ENCODE measurements around the gene SLC41A1.

- no peak for TF ChIP-seq SIN3A (IDR thresholded peaks at IDR 0.05; ENCODE audit: borderline replicate concordance, low read depth, low read length)
- TF ChIP-seq RFX5 (IDR thresholded peaks at IDR 0.05; ENCODE audit: low read length) = no peak
- TF ChIP-seq, protein P1, sequence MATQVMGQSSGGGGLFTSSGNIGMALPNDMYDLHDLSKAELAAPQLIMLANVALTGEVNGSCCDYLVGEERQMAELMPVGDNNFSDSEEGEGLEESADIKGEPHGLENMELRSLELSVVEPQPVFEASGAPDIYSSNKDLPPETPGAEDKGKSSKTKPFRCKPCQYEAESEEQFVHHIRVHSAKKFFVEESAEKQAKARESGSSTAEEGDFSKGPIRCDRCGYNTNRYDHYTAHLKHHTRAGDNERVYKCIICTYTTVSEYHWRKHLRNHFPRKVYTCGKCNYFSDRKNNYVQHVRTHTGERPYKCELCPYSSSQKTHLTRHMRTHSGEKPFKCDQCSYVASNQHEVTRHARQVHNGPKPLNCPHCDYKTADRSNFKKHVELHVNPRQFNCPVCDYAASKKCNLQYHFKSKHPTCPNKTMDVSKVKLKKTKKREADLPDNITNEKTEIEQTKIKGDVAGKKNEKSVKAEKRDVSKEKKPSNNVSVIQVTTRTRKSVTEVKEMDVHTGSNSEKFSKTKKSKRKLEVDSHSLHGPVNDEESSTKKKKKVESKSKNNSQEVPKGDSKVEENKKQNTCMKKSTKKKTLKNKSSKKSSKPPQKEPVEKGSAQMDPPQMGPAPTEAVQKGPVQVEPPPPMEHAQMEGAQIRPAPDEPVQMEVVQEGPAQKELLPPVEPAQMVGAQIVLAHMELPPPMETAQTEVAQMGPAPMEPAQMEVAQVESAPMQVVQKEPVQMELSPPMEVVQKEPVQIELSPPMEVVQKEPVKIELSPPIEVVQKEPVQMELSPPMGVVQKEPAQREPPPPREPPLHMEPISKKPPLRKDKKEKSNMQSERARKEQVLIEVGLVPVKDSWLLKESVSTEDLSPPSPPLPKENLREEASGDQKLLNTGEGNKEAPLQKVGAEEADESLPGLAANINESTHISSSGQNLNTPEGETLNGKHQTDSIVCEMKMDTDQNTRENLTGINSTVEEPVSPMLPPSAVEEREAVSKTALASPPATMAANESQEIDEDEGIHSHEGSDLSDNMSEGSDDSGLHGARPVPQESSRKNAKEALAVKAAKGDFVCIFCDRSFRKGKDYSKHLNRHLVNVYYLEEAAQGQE (IDR thresholded peaks at IDR 0.05; ENCODE audit: low read depth, low read length) = no peak
- TF ChIP-seq, protein P2, sequence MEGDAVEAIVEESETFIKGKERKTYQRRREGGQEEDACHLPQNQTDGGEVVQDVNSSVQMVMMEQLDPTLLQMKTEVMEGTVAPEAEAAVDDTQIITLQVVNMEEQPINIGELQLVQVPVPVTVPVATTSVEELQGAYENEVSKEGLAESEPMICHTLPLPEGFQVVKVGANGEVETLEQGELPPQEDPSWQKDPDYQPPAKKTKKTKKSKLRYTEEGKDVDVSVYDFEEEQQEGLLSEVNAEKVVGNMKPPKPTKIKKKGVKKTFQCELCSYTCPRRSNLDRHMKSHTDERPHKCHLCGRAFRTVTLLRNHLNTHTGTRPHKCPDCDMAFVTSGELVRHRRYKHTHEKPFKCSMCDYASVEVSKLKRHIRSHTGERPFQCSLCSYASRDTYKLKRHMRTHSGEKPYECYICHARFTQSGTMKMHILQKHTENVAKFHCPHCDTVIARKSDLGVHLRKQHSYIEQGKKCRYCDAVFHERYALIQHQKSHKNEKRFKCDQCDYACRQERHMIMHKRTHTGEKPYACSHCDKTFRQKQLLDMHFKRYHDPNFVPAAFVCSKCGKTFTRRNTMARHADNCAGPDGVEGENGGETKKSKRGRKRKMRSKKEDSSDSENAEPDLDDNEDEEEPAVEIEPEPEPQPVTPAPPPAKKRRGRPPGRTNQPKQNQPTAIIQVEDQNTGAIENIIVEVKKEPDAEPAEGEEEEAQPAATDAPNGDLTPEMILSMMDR (IDR thresholded peaks at IDR 0.05) = no peak
Measured at GRCh38 chr1:205800427-205800826, 12.6 kb downstream of the SLC41A1 start.

Data from SK-N-SH (cell line).